GM13976 (cell line): Measurements from ENCODE around the gene CANT1.
A peak's percentile ranks its signal among the peaks of the same experiment; 100 is the strongest.

Source experiments
- DNase-seq: peaks from one replicate; pipeline ENCODE4 v3.0.0; 2012; ENCODE audit warnings: low spot score
- CTCF ChIP-seq: IDR thresholded peaks from 2 replicates; pipeline ENCODE4 v1.5.1; 2012; ENCODE audit warnings: borderline replicate concordance, mild to moderate bottlenecking; ENCODE audit not compliant: insufficient read depth; ENCODE audit errors: extremely low read depth, missing control alignments, control extremely low read depth
- in situ Hi-C: fragments of 300-500 bp; cut with MboI; formaldehyde crosslinking; loops from one replicate; pipeline ENCODE4 v1.12.0; 2022; ENCODE audit warnings: low sequenced_read_pairs, mixed read lengths, inconsistent platforms; ENCODE audit not compliant: unreplicated experiment

Gene CANT1

DNA sequence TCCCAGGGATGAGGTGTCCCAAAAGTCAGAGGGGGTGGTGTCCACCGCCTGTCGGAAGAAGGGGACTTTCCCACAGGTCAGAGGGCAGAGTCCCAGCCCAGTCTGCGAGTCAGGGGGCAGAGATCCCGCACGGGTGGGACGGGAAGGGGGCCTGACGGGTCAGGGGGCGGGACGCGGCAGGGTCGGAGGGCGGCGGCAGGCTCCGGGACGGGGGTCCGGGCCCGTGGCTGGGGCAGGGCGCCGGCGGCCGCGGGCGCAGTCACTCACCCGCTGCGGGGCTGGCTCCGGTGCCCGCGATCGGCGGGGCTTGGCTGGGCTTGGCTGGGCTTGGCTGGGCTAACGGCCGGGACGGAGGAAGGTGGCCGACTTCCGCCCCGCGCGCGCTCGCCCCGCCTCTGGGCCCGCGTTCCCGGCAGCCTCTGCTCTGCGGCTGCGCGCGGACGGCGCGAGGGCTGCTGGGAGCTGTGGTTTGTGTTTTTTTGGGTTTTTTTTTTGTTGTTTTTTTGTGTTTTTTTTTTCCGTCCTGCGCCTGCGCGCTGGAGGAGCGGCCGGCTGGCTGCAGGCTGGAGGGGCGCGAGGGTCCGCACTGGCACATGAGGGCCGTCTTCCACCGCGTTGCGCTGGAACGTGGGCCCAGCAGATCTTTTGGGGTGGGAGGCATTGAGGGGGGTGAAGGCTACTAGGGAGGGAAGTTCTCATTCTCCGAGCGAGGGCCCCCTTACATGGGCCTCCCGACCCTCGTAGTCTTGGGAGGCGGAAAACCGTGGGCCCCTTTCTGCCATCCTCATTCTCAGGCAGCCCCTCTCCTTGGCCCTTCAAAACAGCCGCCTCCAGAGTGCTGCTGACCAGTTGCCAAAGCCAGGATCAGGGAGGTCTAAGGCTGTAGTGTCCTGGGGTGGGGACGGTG is at the start of gene CANT1:
CANT1 (minus strand) TSS at position 368 of the 907 bp plus-strand sequence. CDS start 12,142 bp downstream, outside the sequence.
- in situ Hi-C loops = no loop called here
- no peak for TF ChIP-seq CTCF
- DNase-seq = peak; percentile 99

DNA sequence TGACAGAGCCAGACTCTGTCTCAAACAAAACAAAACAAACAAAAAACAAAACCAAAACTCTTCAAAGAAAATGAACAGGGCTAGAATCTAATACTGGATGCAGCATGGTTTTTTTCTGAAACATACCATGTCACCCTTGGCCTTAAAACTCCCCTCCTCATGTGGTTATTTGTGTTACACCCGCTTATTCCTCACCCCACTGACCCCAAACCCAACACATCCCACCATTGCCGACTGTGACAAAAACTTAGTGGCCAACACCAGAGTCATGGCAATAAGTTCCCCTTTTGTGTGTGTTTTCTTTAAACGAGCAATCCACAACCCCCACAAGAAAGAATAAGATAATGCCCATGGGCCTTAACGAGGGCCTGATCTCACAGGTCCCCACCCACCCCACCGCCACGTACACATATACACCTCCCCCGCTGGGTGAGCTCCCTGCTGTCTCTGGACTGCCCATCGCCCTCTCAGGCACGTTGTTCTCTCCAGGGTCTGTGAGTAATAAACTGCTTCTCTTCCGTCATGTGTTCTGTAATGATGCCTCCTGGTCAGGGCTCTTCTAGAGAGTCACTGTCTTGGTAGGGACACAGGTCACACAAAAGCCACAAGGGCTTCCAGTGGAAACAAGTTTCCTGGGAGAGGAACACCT is 48.3 kb upstream of the CANT1 start:
- TF ChIP-seq CTCF = no peak
- no peak for DNase-seq
- in situ Hi-C loops = no loop called here

GRCh38 chr17:79055197-79055596 is 45.6 kb upstream of the CANT1 start:
- no peak for DNase-seq
- in situ Hi-C loops = no loop called here
- no peak for TF ChIP-seq CTCF

GRCh38 chr17:79054200-79054960 is 44.8 kb upstream of the CANT1 start:
- no peak for TF ChIP-seq CTCF
- in situ Hi-C loops = no loop called here
- no peak for DNase-seq

GRCh38 chr17:79053251-79053925 is 43.8 kb upstream of the CANT1 start:
- in situ Hi-C loops = no loop called here
- DNase-seq = no peak
- TF ChIP-seq CTCF = no peak

DNA sequence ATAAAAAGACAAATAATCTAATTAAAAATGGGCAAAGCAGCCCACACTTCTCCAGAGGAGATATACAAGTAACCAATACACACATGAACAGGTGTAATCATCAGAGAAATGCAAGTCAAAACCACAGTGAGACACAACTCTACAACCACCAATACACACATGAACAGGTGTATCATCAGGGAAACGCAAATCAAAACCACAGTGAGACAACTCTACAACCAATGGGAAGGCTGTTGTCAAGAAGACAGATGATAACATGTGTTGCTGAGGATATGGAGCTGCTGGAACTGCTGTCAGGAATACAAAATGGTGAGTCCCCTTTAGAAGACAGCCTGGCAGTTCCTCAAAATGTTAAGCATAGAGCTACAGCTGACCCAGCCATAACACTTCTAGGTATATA is 42.6 kb upstream of the CANT1 start:
- in situ Hi-C loops = no loop called here
- no peak for TF ChIP-seq CTCF
- no peak for DNase-seq
